Suppressor macrophage treated with lipopolysaccharide for 1 hour (primary cell): ENCODE data around the gene ZNF35.
"Not testable (repeated sequence)": the region's sequence is repeated elsewhere in the genome, so short reads cannot be mapped to it uniquely, and the experiment has no call there.

Experiments used
- DNase-seq, 3 donors: peaks; one replicate each; pipeline ENCODE4 v3.0.0-alpha.2; 2020 to 2022

Gene ZNF35

DNA sequence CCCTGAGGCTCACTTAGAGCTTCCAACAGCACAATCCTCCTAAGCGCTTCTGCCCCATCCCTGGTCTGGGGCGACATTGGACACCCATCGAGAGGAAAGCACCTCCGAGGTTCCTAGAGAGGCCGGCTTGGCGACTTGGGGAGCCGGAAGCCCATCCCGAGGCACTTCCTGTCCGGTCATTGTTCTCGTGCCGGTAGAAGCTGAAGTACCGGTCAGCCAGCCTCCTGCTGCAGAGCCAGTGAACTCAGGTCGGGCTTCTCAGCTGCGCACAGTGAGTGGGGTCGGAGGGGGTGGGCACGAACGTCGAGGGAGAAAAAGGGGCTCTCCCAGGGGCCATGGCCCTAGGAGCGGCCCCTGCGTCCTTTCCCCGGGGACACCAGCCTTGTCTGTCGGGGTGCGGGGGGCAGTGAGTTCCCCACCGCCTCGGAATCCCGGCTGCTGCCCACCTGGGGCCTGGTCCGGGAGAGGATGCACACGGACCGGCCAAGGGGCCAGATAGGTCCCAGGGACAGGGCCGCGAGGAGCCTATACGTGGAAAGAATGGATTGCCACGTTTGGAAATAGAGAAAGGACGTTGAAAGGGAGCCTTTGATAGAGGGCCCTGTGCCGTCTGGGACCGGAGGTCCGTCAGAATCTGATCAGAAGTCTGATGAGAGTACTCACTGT lies at the start of gene ZNF35:
ZNF35 (plus strand) TSS at position 169 of the 666 bp plus-strand sequence. CDS start 2,336 bp downstream, outside the sequence.
- peak; percentile 88 to 90 (median 88) for DNase-seq

DNA sequence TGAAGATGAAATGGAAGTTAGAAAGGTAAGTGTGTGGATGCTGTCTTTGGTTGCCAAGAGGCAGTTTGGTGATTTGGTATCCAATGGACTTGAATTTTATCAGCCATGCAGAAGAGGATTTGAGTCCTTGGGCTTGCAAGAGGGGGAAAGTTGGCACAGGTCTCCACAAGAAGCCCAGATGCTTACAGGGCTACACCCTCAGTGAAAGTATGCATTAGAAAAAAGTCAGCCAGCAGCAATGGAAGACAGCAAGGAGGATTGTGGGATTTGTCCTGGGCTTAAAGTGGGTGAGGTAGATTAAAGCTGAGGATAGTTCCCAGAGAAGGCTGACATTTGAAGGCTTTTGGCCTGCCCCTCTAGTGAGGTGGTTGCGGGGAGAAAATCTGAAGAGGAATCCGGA lies 46.8 kb upstream of the ZNF35 start:
- DNase-seq = no peak

DNA sequence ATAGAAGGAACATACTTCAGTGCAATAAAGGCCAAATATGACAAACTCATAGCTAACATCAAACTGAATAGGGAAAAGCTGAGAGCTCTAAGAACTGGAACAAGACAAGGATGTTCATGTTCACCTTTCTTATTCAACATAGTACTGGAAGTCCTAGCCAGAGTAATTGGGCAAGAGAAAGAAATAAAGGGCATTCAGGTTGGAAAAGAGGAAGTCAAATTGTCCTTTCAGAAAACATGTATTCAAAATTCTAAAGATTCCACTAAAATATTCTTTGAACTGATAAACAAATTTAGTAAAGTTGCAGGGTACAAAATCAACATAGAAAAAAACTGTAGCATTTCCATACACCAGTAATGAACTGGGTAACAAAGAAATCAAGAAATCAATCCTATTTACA lies 35.9 kb upstream of the ZNF35 start:
- DNase-seq = no peak

DNA sequence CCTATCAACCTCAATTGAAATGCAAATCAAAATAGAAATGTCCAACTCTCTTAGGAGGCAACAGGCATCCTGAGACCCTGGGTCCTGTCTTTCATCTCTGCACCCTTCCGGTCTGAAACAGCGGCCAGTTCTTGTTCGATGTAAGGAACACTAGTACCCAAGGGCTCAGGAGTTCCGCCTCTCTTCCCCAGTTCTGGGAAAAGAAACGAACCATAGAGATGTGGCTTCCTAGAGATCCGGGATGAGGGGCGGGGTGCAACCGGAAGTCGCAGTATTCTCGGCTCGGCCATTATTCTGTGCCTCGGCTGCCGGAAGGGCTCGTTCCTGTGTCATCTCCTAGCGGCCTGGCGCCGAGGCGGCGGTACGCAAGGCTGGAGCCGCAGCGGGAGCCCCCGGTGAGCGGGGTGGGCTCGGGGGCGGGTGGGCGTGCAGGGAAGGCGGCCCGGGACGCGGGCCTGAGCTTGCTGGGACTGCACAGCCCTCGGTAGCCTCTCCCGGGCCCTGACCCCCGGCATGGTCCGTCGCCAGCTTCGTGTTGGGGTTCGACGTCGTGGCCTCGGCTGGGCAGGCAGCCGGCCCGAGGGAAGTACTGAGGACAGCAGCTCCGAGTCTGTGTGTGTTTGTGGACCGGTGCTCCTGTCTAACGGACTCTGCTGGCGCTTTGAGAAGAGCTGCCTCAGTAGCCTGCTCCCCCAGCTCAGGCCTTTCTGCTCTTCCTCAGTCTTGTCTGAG lies 23.6 kb upstream of the ZNF35 start, which contains the start of gene ZNF197:
ZNF197 (plus strand) TSS at position 288 of the 732 bp plus-strand sequence. CDS start 4,119 bp downstream, outside the sequence.
- peak; percentile 88 to 92 (median 89) for DNase-seq

DNA sequence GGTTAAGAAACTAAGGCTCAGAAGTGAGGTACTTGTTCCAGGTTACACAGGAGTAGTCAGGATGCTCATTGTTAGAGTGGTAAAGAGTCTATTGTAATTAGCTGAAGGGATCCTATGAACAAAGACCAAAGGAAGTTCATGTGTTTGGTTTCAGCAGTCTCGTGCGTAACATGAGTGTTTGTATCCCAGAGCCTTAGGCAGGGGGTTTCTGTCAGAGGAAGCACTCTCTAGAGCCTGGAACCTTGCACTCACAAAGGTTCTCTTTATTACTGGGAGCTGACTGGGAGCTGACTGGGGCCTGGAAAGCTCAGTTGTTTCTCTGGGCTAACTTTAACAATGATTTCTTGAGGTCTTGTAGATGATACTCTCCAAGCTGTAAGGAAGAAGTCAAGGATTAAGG lies 19.8 kb upstream of the ZNF35 start:
- DNase-seq = no peak

DNA sequence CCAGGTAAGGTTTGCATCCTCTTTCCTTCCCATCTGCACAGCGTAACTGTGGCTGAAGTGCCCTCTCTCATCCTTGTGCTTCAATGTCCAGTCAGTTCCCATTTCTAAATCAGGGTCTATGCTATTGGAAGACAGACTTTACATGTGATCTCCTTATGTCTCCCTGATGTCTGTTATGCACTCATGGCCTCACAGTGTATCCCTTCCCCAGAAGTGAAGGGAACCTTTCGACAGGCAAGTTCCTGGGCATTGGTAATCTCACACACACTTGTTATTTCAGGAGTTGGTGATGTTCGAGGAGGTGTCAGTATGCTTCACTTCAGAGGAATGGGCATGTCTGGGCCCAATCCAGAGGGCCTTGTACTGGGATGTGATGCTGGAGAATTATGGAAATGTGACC lies 16.3 kb upstream of the ZNF35 start:
- DNase-seq = no peak

DNA sequence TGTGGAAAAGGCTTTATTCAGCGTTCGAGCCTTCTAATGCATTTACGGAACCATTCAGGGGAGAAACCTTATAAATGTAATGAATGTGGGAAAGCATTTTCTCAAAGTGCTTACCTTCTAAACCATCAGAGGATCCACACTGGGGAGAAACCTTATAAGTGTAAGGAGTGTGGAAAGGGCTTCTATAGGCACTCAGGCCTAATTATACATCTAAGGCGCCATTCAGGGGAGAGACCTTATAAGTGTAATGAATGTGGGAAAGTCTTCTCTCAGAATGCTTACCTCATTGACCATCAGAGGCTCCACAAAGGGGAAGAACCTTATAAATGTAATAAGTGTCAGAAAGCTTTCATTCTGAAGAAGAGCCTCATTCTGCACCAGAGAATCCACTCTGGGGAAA lies 6.2 kb upstream of the ZNF35 start:
- no peak for DNase-seq

DNA sequence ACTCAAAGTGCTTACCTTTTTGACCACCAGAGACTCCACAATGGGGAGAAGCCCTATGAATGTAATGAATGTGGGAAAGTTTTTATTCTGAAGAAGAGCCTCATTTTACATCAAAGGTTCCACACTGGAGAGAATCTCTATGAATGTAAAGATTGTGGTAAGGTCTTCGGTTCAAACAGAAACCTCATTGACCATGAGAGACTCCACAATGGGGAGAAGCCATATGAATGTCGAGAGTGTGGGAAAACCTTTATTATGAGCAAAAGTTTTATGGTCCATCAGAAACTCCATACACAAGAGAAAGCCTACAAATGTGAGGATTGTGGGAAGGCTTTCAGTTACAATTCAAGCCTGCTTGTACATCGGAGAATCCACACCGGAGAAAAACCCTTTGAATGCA lies 5.5 kb upstream of the ZNF35 start:
- peak in 1 of 3 donors; percentile 7 for DNase-seq

DNA sequence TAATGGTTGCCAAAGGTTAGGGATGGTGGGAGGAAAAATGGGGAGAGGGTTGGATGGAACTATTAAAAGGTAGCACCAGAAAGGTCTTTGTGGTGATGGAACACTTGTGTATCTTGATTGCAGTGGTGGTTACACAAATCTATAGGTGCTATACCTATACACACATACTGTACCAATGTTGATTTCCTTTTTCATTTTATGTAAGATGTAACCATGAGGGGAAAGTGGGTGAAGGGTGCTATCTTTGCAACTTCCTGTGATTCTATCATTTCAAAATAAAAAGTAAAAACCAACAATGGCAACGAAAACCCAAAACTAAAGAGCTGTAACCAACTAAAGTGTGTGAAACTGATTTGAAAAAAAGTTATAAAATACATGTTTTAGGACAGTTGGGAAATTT lies 761 bp upstream of the ZNF35 start:
- no peak for DNase-seq

DNA sequence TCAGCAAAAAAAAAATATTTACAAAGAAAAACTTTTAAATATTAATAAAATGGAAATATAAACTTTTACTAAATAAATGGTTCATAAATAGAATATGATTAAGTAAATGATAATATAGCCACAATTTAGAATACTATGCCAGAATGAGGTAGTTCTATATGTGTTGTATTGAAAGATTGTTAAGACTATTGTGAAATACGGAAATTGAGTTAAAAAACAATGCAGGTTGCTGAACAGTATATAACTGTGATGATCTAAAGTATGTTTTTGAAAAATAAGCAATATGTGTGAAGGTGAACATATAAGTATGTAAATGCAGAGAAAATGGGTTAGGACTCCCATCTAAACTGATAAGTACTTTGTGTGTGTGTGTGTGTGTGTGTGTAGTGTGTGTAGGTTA lies 1.2 kb downstream of the ZNF35 start:
- no peak for DNase-seq

DNA sequence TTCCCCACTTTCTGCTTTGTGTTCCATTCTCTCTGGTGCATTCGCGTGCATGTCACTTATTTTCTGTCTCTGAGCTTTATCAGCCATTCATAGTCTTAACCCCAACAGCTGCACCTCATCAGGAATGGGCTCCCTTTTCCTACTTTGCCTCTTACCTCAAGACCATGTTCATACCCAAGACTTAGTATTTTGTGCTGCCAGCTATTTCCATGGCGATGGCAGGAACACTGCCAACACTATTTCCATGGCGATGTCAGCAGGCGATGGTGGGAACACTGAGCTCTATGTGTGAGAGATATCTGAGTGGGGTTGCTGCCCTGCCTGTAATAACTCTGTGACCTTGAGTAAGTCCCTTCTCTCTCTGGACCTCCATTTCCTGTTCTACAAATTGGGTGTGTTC lies 5.5 kb downstream of the ZNF35 start:
- DNase-seq = no peak

DNA sequence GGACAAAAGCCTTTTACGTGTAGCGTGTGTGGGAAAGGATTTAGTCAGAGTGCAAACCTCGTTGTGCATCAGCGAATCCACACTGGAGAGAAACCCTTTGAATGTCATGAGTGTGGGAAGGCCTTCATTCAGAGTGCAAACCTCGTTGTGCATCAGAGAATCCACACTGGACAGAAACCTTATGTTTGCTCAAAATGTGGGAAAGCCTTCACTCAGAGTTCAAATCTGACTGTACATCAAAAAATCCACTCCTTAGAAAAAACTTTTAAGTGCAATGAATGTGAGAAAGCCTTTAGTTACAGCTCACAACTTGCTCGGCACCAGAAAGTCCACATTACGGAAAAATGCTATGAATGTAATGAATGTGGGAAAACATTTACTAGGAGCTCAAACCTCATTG lies 10.5 kb downstream of the ZNF35 start:
- no peak for DNase-seq

DNA sequence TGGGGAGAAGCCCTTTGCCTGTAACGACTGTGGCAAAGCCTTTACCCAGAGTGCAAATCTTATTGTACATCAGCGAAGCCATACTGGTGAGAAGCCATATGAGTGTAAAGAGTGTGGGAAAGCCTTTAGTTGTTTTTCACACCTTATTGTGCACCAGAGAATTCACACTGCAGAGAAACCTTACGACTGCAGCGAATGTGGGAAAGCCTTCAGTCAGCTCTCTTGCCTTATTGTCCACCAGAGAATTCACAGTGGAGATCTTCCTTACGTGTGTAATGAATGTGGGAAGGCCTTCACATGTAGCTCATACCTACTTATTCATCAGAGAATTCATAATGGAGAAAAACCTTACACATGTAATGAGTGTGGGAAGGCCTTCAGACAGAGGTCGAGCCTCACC lies 10.9 kb downstream of the ZNF35 start:
- DNase-seq = no peak

DNA sequence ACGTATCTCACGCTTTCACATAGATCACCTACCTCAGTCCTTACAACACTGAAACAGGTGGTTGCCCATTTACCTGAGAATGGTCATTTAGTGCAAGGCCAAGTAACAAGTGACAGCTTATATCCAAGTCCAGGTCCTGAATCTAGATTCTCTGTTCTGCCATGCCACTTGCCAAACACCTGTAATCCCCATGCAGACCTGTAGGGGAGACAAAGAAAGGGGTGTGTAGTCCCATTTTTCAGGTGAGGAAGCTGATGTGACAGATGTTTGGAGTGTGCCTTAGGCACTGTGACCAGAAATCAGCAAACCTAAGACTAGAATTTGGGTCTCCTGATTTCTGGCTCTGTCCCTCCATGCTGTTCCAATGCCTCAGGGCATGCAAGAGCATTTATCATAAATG lies 12.7 kb downstream of the ZNF35 start:
- DNase-seq = no peak

DNA sequence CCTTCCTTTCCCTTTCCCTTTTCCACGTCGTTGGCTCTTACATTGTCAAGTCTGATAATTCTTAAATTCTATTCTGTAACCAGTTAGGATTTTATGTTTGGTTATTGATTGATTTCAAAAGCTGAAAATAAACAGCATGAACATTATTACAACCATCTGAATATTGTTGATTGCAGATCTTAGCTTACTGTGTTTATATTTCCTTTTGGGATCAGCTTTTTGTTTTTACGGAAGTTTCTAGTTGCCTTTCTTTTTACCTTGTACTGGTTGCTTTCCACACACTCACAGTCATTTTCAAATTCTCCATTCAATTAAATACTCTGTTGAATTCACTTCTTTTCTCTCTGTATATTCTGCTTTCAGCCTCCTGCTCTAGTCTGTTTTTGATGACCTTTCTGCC lies 16.6 kb downstream of the ZNF35 start:
- no peak for DNase-seq

DNA sequence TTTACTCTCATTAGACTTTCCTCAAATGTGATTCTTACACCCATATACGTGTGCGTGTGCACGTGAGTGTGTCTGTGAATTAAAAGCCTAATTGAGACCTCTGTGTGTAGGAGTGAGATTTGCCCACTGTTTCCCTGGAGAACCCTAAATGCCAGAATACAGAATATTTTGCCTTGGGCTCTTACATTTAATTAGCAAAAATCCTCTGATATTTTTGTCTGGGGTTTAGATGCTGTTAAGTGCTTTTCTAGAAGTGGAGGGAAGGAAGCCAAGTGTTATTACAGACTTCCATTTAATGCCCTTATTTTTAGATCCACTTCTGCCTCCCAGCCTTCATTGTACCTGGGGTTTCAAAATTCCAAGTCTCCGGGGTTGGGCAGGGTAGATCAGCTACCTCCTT lies 17.8 kb downstream of the ZNF35 start:
- no peak for DNase-seq

DNA sequence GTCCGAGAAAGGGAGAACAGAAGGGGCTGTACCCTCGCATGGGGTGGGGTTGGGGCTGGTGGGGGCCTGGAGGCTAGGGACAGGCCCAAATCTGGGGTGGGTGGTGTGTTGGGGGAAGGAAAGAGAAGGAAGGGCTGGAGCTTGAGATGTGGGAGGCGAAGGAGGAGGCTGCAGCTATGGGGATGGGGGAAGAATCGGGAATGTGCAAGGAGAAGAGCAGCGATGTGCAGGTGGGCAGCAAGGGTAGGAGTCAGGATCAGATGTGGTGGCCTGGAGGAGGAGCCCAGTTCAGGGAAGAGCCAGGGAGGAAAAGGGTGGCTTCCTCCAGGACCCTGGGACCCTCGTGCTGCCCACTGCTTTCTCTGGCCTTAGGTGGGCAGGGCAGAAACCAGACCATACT lies 21.2 kb downstream of the ZNF35 start:
- no peak for DNase-seq

DNA sequence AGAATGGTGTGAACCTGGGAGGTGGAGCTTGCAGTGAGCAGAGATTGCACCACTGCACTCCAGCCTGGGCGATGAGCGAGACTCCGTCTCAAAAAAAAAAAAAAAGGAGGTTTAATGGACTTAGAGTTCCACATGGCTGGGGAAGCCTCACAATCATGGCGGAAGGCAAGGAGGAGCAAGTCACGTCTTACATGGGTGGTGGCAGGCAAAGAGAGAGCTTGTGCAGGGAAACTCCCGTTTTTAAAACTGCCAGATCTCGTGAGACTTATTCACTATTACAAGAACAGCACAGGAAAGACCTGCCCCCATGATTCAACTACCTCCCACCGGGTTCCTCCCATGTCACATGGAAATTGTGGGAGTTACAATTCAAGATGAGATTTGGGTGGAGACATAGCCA lies 24.9 kb downstream of the ZNF35 start:
- not testable (repeated sequence) for DNase-seq

DNA sequence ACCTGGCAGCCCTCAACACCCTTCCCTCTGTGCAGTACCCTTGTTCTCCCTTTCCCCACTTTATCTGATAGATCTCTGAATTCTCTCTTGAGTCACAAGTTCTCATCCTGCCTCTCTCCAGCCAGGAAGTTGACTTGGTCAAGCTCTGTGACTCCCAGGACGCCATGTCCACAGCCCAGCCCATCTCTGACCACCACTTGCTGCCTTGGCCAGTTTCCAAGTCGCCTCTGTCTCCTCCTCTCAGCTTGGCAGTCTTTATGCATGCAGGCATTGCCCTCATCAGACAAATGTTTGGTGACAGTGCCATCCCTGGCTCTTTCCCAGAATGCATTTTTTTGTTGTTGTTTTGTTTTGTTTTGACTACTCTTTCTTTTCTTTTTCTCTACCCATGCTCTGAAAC lies 25.7 kb downstream of the ZNF35 start:
- DNase-seq = no peak

DNA sequence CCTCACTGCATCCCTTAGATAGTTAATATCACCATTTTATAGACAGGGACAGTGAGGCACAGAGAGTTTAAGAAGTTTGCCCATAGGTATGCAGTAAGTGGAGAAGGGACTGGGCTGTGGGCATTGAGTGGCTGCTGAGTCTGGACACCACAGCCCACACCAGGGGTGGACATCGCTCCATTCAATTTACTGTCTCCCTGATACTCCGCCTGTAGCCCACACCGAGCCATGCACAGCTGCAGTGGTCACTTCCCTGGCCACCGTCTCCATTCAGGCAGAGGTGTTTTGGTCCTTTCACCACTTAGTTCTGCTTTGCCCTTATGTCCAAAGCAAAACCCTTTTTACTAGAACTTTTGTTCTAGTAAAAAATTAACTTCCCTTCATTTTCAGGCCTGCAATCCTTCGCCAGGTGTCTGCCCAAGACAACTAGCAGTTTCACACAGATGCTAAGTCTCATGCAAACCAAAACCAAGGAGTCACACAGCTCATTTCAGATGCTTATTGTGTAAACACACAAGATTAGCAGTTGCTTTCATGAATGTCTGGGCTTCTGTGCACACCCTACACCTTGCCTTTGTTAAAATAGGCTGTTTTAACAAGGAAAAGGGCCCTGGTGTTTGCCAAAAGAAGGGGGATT lies 30.1 kb downstream of the ZNF35 start:
- DNase-seq = no peak

DNA sequence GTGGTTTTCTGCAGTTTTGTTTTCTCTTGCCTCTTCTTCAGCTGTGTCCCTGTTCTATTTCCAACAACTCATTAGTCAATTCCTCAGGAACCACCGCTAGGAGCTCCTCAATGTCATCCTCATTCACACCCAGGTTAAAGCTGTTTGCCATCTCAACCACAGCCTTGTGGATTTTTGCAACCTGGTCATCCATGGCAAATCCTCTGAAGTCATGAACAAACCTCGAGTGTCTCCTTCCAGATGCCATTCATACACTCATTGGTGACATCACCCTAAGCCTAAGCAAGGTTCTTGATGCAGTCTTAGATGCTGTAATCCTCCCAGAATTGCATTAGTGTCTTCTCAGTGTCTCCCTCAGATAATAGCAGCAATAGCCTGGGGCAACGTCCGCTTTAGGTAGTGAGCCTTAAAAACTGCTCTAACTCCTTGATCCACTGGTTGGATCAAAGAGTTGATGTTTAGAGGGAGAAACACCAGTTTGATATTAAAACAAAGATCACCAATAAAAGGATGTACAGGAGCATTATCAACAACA lies 32.5 kb downstream of the ZNF35 start:
- no peak for DNase-seq

DNA sequence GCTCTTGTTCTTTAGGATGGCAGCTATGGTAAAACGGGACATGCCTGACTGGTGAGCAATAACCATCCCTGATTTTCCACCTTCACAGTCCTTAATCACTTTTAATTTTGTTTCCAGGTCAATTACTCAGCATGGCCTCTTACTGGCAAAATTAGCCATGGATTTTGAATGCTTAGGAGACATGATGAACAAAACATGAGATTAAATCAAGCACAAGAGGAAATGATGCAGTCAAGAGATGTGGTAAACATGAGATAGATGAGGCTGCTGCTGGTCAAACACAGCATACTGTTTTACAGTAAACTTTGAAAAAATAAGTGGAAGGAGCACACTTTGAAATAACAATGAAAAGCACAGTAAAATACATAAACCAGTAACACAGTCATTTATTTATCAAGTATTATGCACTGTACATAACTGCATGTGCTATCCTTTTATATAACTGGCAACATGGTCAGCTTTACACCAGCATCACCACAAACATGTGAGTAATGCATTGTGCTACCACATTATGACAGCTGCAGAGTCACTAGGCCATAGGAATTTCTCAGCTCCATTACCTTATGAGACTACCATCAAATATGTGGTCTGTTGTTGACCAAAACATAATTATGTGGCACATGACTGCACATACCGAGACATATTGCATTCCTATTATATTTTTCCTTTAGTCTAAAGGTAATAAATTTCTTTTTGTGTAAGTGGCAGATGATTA lies 33.8 kb downstream of the ZNF35 start:
- DNase-seq = no peak

DNA sequence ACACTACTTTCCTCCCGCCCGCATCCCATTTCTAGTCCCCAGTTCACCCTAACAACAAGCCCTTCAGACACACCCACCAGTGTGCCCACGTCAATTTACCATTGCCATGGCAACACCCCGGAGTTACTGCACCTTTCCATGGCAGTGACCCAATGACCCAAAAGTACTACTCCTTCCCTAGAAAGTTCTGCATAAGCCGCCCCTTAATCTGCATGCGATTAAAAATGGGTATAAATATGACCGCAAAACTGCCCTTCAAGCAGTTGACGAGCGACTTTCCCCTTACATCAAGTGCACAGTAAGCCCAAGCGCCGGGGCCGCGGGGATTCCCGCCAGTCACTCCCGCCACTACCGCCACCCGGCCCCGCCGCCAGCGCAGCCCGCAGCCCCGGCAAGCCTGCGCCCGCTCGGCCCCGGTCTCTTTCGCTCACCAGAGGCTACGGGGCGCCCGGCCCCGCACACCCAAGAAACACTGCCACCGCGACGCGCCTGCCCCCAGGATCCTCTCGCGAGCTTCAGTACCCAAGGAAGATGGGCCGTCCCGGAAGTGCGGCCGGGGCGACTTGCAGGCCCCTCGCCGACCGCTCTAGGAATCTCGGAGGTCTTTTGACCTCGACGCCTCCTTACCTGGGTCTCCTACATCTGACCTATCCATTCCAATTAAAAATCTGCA lies 36.7 kb downstream of the ZNF35 start:
- DNase-seq = peak; percentile 36 to 67 (median 43)
